ENCODE measurements around the gene PDE4B.

PDE4B gene

GRCh38 chr1:65793359-65793732 lies 651 bp downstream of the PDE4B start:
- Histone ChIP-seq H3K27me3 (ENCODE audit: low read depth, low read length) (no peaks in the 10 kb centered on the region), H3K79me2 (ENCODE audit: low read length) (no peaks in the 10 kb centered on the region), H3K4me2 (ENCODE audit: low read length) (no peak overlapping the region), H4K20me1 (ENCODE audit: insufficient read depth, low read length) (no peaks in the 10 kb centered on the region), H3K9ac (ENCODE audit: low read length) (no peak overlapping the region), H3K36me3 (replicated peaks; ENCODE audit: low read depth, low read length) (no peaks in the 10 kb centered on the region), H3K9me3 (ENCODE audit: insufficient read depth, low read length) (0 out of 2 replicates have a peak, but pooled peaks cover 3% of the 10 kb centered on the region), H3K4me1 (ENCODE audit: low read length) (no peaks in the 10 kb centered on the region), H2AFZ (ENCODE audit: low read depth, low read length) (no peak overlapping the region), H3K27ac (ENCODE audit: low read length) (no peak overlapping the region), H3K4me3 (ENCODE audit: low read length) (no peak overlapping the region)
- TF ChIP-seq EZH2phosphoT487 (IDR thresholded peaks at IDR 0.05; ENCODE audit: low read depth): no peak
- no peak for TF ChIP-seq CTCF (IDR thresholded peaks at IDR 0.05; ENCODE audit: low read depth, low read length)

GRCh38 chr1:65795311-65795710 lies 2.6 kb downstream of the PDE4B start:
- Histone ChIP-seq H3K27me3 (ENCODE audit: low read depth, low read length) (no peaks in the 10 kb centered on the region), H3K4me2 (ENCODE audit: low read length) (no peak overlapping the region), H3K79me2 (ENCODE audit: low read length) (no peaks in the 10 kb centered on the region), H3K4me1 (ENCODE audit: low read length) (no peaks in the 10 kb centered on the region), H3K9me3 (ENCODE audit: insufficient read depth, low read length) (no peaks in the 10 kb centered on the region), H3K4me3 (ENCODE audit: low read length) (no peak overlapping the region), H3K36me3 (replicated peaks; ENCODE audit: low read depth, low read length) (no peaks in the 10 kb centered on the region), H4K20me1 (ENCODE audit: insufficient read depth, low read length) (no peaks in the 10 kb centered on the region), H2AFZ (ENCODE audit: low read depth, low read length) (no peak overlapping the region), H3K27ac (ENCODE audit: low read length) (no peak overlapping the region), H3K9ac (ENCODE audit: low read length) (no peak overlapping the region)
- TF ChIP-seq EZH2phosphoT487 (IDR thresholded peaks at IDR 0.05; ENCODE audit: low read depth) (no peak), CTCF (IDR thresholded peaks at IDR 0.05; ENCODE audit: low read depth, low read length) (no peak)

GRCh38 chr1:65799601-65800000 lies 6.9 kb downstream of the PDE4B start:
- Histone ChIP-seq H3K4me2 (ENCODE audit: low read length) (no peak overlapping the region), H4K20me1 (ENCODE audit: insufficient read depth, low read length) (no peaks in the 10 kb centered on the region), H3K36me3 (replicated peaks; ENCODE audit: low read depth, low read length) (no peaks in the 10 kb centered on the region), H3K27me3 (ENCODE audit: low read depth, low read length) (no peaks in the 10 kb centered on the region), H3K27ac (ENCODE audit: low read length) (no peak overlapping the region), H3K4me3 (ENCODE audit: low read length) (no peak overlapping the region), H3K79me2 (ENCODE audit: low read length) (no peaks in the 10 kb centered on the region), H2AFZ (ENCODE audit: low read depth, low read length) (no peak overlapping the region), H3K9me3 (ENCODE audit: insufficient read depth, low read length) (no peaks in the 10 kb centered on the region), H3K9ac (ENCODE audit: low read length) (no peak overlapping the region), H3K4me1 (ENCODE audit: low read length) (peaks cover 8% of the 10 kb centered on the region; the same call in 1 of the 2 replicates)
- TF ChIP-seq EZH2phosphoT487 (IDR thresholded peaks at IDR 0.05; ENCODE audit: low read depth) (no peak), CTCF (IDR thresholded peaks at IDR 0.05; ENCODE audit: low read depth, low read length) (no peak)

- no peaks in the 10 kb centered on the region for H3K36me3 ChIP-seq (replicated peaks; ENCODE audit: low read depth, low read length)
- no peak overlapping the region for H3K4me2 ChIP-seq (ENCODE audit: low read length)
- H3K9me3 ChIP-seq (ENCODE audit: insufficient read depth, low read length): no peaks in the 10 kb centered on the region
- H3K27me3 ChIP-seq (ENCODE audit: low read depth, low read length): no peaks in the 10 kb centered on the region
- H2AFZ ChIP-seq (ENCODE audit: low read depth, low read length): no peak overlapping the region
- peaks cover 17% of the 10 kb centered on the region for H3K4me1 ChIP-seq (ENCODE audit: low read length)
- TF ChIP-seq CTCF (IDR thresholded peaks at IDR 0.05; ENCODE audit: low read depth, low read length): no peak
- TF ChIP-seq EZH2phosphoT487 (IDR thresholded peaks at IDR 0.05; ENCODE audit: low read depth): no peak
- no peaks in the 10 kb centered on the region for H4K20me1 ChIP-seq (ENCODE audit: insufficient read depth, low read length)
- no peak overlapping the region for H3K27ac ChIP-seq (ENCODE audit: low read length)
- no peaks in the 10 kb centered on the region for H3K79me2 ChIP-seq (ENCODE audit: low read length)
- H3K4me3 ChIP-seq (ENCODE audit: low read length): no peak overlapping the region
- H3K9ac ChIP-seq (ENCODE audit: low read length): no peak overlapping the region
These were observed 11.9 kb downstream of the PDE4B start for GRCh38 chr1:65804584-65804983.
